NCI-H1930 (cell line): ENCODE results near the gene MMEL1.

ENCODE experiments used
- DNase-seq, 2 experiments: peaks; one replicate each; lab custom pipeline; 2025; lab: John Stamatoyannopoulos, UW

The MMEL1 gene

DNA sequence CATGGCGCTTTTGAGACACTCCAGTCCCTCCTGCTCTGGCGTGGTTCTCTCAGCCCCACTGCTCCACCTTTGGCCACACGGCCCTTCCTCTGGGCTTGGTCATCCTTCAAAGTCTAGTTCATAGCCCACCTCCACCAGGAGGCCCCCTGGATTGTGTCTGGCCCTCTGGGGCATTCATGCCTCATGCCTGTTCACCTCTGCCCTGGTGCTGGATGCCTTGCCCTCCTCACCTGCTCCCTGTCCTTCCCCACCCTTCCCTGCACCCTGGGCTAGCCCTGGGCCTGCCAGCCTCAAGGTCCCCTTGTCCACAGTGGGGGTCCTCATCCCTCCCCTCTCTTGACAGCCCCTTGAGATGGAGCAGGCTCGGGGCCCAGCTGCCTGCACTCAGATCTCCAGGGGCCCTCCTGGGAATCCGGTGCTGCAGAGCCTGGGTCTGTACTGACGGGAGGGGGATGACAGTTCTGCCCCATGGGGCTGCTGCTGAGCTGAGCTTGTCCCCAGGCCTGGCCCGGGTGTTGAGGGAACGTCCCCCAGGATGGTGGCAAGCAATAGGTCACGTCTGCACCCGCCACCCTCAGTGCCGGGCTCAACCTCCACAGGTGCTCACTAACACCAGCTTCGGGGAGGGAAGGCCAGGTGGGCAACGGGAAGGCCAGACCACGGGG is 27.8 kb downstream of the MMEL1 start:
- no peak for DNase-seq

DNA sequence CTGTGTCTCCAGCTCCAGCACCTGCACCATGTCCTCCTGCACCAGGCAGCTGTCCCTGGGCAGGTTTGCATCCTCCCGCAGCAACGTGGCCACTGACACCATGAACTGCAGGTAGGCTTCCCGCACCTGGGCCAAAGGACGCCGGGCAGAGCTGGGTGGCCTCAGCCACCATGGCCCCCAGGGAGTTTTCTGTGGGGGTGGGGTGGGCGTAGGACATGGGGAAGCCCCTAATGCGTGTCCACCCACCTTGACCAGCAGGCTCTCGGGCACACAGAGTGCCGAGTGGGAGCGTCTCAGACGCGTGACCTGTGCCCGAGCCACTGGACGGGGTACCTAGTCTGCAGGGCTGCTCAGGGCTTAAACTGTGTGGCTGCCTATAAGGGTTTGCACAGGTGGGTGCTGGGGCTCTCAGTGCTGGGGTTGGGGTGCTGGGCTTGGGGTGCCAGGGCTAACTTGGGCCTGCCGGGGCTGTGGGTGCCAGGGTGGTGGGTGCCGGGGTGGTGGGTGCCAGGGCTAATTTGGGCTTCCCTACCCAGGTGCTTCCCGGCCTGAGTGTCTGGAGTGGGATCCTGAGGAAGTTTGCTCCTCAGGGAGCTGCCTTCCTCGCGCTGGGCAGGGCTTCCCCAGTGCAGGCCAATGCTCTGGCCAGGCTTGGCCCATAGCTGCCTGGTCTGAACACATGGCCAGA is 28.5 kb downstream of the MMEL1 start:
- no peak for DNase-seq

DNA sequence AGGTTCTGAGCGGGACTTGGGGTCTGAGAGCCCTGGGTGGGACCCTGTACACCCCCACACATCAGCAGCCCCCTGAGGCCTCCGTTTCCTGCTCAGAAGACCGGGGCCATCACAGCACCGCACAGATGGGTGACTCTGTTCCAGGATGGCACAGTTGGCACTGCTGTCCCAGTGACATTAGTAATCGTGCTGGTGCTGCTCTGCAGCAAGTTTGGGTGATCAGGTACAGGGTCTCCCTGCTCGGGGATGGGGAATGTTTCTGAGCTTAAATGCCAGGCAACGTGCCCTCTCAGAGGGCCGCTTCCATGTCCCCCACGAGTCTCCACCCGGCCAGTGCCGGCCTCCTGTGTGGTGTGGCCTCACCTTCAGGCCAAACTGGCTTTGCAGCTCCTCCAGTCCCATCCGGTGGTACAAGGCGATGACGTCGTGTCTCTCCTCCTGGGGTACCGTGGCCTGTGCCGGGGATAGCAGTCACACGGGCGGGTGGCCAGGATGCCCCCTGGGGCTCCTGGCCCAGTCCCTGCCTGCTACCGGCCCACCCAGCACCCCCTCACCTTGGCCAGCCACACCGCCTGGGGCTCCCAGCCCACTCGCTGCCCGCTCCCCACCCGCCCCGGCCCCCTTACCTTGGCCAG is 29.2 kb downstream of the MMEL1 start:
- no peak for DNase-seq

DNA sequence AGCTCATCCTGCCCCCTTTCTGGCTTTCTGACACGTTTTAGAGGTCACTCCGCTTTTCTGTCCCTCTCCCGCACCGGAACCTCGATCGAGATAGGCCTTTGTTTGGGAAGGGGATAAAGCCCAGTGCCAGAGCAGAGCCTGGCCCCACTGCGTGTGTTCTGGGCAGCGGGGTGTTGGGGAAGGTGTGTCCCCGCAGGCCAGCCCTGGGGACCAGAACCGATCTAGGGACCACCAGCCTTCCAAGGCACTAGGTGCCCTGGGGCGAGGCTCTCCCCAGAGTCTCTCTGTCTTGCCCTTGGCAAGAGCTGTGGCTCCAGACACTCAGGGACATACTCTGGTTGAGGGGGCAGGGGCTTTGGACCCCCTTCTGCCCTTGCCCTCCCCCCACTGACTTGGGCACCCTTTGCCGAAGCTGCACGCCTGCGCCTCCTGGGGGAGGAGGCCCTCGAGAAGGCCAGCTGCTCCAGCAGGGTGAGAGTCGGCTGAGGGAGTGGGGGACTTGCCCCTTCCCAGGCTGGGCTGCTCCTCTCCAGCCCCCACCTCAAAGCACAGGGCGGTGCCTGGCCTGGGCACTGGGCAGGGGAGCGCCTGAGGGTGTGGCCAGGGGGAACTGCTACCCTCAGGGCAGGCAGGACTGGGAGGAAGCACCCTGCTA is 29.8 kb downstream of the MMEL1 start:
- no peak for DNase-seq

- no peak for DNase-seq
These were observed 30.4 kb downstream of the MMEL1 start for GRCh38 chr1:2602311-2602835.

- no peak for DNase-seq
These were observed 31.0 kb downstream of the MMEL1 start for GRCh38 chr1:2601721-2602303.

GRCh38 chr1:2598329-2598931 is 34.4 kb downstream of the MMEL1 start:
- DNase-seq = no peak

DNA sequence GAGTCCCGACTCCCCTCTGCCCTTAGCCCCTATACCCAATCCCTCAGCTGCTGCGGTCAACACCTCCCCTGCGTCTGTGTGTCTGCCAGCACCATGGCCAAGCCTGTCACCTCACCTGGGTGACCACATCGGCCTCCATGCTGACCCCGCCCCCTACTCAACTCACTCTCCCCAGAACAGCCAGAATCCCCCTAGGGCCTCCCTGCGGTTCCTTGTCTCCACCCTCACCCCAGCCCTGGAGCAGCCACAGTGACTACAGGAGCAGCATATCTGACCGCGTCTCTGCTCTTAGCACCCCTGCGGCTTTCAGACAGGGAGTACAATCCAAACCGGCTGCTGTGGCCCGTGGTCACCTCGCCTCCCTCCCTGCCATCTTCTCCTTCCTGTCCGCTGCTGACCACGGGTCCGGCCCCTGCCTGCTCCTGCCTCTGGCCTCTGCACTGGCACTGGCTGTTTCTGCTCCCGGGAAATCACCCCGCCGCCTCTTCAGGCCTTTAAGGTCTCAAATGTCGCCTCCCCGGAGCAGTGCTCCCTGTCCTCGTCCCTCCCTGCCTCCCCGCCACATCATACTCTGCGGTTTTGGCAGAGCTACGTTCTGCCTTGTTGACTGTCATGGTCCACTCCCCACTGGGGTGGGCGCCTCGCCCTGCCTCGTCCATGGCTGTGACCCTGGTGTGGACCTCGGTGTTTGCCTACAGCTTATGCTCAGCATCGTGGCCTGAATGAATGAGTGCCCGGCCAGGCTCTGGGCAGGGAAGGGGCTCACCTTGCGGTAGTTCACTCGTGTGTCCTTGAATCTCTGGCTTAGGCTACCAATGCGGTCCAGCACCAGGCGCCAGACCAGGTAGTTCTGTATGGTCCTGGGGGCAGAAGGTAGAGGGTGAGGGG is 35.1 kb downstream of the MMEL1 start:
- no peak for DNase-seq

GRCh38 chr1:2596530-2597333 is 36.1 kb downstream of the MMEL1 start:
- peak in 1 of 2 experiments; percentile 15 for DNase-seq

- no peak for DNase-seq
These were observed 36.8 kb downstream of the MMEL1 start for GRCh38 chr1:2595812-2596529.

DNA sequence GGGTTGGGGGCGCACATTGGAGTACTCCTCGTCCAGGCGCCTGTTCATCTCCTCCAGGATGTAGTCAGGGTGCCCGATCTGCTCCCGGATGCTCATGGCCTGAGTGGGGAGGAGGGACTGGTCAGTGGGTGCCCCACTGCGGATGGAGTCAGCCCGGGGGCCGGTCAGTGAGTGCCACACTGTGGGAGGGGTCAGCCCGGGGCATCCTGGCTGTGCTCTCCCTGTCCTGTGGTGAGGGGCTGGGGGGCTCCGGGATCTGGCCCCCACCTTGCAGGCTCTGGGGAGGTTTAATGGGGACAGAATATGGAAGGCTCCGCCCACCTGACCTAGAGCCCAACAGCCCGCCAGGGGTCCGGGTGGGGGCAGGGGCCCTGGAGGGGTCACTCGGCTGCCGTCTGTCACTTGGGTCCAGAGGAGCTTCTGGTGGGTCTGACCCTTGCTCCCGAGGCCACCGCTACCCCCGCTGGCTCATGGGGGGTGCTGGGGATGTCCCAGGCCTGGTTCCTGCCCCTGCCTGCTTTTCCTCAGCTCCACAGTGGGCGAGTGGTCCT is 37.5 kb downstream of the MMEL1 start:
- no peak for DNase-seq

DNA sequence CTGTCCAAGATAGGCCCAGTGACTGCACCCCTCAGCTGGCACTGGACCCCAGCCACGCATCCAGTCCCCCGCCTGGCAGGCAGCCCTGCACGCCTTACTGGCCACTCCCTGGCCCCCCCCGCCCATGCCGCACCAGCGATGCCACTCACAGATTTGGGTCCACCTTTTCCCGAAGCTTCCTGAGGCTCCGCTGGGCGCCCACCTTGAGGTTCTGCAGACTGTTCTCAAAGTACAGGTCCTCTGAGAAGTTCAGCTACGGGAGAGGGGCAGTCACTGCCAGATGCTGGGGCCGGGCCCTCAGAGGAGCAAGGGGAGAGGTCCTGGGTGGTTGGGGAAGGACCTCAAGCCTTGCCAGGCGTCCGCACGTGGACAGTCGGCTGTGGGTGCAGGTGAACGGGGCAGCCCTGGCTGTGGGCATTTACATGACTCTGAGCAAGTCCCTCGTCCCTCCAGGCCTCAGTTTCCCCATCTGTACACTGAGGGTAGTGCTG is 38.1 kb downstream of the MMEL1 start:
- DNase-seq = no peak

DNA sequence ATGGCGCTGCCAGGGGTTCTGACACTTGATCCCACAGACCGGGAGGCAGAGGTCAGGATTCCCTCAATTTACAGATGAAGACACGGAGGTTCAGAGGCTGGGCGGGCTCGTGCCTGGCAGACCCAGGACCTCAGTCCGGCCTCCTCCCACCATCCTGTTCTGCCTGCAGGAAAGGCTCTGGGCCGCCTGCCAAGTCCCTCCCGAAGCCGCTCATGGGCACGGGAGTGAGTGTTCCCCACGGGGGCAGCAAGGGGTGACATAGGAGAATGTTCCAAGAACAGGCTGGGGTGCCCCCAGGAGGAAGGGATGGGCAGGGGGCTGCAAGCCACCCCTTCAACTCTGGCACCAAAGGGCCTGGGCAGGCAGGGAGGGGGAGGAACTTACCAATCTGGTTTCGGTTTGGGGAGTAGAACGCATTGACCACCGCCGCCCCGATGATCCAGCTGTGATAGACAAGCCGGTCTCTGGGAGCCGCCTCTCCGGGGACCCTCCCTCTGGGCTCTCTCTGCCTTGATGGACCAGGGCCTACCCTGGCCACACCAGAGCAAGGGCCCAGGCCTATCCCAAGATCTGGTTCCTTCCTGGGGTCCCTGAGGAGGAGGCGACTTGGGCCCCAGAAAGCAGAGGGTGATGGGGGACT is 38.7 kb downstream of the MMEL1 start:
- no peak for DNase-seq

DNA sequence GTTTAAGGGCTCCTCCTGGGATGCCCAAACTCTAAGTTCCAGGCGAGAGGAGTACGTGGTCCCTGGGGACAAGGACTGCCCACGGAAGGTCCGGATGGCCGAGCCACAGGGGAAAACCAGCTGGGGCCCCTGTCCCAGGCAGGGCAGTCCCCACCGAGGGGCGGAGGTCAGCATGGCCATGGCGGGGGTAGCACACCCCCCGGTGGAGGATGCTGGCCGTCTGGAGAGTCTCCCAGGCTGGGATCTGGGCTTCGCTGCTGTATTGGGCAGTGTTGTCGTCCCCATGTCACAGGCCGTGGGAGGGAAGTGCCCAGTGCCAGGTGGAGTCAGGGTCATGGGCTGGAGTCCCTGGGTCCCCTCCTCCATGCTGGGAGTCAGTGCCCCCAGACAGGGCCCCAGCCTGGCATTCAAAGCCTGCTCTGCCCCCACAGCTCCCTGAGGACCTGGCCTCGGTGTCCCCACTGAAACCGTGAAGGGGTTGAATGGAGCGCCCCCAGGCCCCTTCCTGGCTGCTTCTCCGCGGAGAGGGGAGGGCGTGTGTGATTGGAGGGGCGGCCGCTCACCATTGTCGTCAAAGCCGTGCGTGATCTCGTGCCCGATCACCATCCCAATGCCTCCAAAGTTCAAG is 39.5 kb downstream of the MMEL1 start:
- DNase-seq = no peak

DNA sequence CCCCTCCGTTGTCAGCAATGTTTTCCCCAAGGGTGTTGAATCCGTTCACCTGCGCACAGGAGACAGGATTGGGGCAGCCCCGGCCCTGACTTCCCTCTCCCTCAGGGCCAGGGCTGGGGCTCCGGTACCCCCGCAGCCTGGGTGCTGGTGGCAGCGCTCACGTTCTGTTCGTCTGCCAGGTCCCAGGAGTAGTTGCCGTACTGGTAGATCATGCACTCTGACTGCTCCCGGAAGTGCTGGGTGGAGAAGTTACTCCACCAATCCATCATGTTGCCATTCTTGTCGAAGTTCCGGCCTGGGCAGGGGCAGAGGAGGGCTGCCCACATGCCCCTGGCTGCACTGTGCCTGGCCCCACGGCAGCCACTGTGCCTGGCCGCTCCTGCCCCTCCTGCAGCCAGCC is 40.1 kb downstream of the MMEL1 start:
- DNase-seq = no peak

GRCh38 chr1:2591581-2592261 is 41.1 kb downstream of the MMEL1 start:
- DNase-seq = no peak

DNA sequence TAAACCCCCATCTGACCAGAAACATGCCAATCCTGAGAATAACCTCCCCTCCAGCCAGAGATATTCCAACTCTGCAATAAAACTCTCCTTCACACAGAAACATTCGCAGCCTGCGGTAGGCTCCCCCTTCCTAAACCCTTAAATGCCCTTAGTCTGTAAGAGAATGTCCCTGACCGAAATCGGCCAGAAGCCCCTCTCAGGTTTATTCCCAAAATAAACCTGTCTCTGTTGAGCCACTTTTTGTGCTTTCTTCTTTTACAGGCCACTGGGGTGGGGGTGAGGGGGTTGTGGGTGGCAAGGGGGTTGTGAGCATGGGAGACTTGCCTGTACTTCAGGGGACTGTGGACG is 41.6 kb downstream of the MMEL1 start:
- no peak for DNase-seq
